IPS-11a (cell line): ENCODE measurements around the gene NR3C1.

Source experiments
- H3K4me3 ChIP-seq: one replicate; pipeline ENCODE4 v1.5.1; 2013; ENCODE audit warnings: low read depth, low read length, control low read depth

Gene NR3C1

GRCh38 chr5:143315214-143315613 is 88.3 kb downstream of the NR3C1 start:
- no peak overlapping the region for H3K4me3 ChIP-seq

DNA sequence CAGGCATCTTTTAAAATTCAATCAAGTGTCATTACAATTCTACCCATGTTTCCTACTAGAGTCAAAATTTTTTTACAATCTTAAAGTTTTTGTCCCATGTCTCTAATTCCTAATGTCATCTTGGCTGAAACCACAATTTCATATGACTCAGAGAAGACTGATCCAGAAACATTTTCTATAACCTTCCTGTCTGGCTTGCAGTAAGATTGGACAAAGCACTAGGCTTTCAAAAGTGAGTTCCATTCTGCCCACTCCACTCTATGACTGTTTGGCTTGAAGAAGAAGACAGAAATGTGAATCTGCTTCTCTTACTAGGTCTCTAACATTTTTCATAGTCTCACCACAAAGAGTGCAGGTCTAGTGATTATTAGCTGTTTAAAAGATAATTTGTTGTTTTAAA is 88.8 kb downstream of the NR3C1 start:
- no peak overlapping the region for H3K4me3 ChIP-seq

- H3K4me3 ChIP-seq: no peak overlapping the region
Measured at GRCh38 chr5:143314099-143314498, 89.4 kb downstream of the NR3C1 start.

GRCh38 chr5:143313298-143313852 is 90.1 kb downstream of the NR3C1 start:
- no peak overlapping the region for H3K4me3 ChIP-seq

DNA sequence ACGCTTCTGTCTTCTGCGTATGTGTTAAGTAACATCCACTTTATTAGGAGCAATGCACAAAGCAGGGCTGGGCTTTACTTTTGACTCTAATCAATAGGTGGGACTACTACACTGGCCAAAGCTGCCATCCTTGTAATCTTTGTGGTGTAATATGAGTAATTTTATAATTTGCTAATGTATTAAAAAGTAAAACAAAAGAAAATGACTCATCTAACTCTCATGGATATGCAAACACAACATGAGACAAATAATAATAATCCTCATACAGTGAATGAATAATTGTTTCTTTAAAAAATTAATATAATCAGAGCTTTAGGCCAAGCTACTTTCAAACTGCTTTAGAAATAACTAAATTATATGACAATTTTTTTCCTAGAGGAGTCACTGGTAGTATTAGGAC is 90.7 kb downstream of the NR3C1 start:
- no peak overlapping the region for H3K4me3 ChIP-seq

DNA sequence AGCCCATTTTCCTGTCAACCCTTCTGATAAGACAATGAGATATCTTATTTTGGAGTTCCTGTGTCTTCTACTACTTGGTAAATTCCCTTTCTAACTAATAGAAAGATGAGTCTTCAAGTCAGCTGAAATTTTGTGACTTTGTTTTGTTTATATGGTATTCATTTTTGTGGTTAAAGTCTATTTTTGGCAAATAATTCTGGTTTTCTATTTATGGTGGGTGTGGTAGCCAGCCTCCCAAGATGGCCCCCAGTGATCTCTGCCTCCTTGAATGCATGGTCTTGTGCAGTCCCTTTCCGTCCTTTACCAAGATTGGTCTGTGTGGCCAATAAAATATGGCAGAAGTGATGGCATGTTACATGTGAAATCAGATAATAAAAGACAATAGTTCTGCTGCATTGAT is 91.5 kb downstream of the NR3C1 start:
- no peak overlapping the region for H3K4me3 ChIP-seq

- H3K4me3 ChIP-seq: no peak overlapping the region
Measured at GRCh38 chr5:143311428-143311827, 92.1 kb downstream of the NR3C1 start.

DNA sequence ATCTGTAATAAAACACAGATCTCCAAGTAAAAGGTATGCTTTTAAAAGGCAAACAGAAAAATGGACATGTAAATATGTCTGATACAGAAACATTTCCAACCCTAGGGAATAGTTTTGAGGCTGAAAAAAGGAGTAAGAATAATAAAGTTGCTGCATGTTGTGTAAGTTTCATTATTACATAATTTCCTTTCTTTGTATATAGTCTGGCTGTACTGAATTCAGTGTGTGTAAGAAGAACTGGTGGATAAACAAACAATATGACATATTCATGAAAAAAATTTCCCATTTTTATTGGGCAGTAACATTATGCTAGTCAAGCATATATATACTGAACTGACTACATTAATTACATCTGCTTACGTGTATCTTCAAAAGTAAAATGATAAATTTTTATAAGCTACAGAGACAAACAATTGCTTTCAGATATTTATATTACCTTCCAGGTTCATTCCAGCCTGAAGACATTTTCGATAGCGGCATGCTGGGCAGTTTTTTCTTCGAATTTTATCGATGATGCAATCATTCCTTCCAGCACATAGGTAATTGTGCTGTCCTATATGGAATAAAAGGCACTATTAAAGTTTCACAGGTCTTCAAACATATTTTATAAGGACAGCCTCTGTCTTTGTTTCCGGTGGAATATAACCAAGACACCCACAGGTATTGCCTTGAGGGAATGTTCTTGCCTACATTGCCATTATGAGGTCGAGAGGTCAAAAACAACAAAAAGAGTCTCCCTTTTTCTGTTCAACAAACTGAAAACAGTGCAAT is 93.6 kb downstream of the NR3C1 start:
- H3K4me3 ChIP-seq: no peak overlapping the region

DNA sequence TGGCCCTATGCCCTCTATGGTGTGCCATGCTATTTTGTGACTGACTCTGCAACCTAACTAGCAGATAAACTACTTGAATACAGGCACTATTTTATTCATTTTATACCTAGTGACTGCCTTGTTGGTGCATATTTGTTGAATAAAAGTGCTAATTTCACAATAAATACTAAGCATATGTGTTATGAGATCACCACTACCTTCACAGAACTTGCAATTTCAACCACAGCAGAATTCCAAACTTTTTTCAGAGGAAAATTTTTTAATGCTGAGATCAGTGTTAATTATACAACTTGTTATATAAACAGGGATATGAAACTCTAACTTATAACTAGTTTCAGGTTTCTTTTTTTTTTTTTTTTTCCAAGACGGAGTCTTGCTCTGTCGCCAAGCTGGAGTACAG is 94.8 kb downstream of the NR3C1 start:
- H3K4me3 ChIP-seq: no peak overlapping the region

- no peak overlapping the region for H3K4me3 ChIP-seq
Measured at GRCh38 chr5:143306040-143306439, 97.4 kb downstream of the NR3C1 start.

- no peak overlapping the region for H3K4me3 ChIP-seq
Measured at GRCh38 chr5:143304836-143305475, 98.5 kb downstream of the NR3C1 start.

- no peak overlapping the region for H3K4me3 ChIP-seq
Measured at GRCh38 chr5:143302341-143303045, 101.0 kb downstream of the NR3C1 start.

GRCh38 chr5:143297756-143298155 is 105.7 kb downstream of the NR3C1 start:
- no peak overlapping the region for H3K4me3 ChIP-seq

- no peak overlapping the region for H3K4me3 ChIP-seq
Measured at GRCh38 chr5:143290125-143290524, 113.4 kb downstream of the NR3C1 start.

DNA sequence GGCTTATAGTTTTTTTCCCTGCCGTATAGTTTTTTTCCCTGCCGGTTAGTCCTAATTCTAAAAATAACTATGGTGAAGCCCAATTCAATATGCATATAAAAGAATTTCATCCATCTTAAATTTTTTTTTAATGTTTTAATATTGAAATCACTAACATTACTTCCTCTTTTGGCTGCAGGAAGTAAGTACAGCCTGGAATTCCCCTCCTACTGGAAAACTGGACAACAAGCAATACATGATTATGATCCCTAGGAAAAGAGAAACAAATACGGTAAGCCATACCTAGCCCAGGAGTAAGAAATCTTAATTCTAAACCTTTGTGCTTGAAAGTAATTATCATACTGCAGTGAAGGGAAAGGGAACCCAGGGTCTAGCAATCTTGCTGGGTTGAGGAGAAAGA is 119.0 kb downstream of the NR3C1 start:
- no peak overlapping the region for H3K4me3 ChIP-seq

- H3K4me3 ChIP-seq: no peak overlapping the region
Measured at GRCh38 chr5:143284002-143284401, 119.5 kb downstream of the NR3C1 start.

GRCh38 chr5:143281226-143281625 is 122.3 kb downstream of the NR3C1 start:
- H3K4me3 ChIP-seq: no peak overlapping the region

- no peak overlapping the region for H3K4me3 ChIP-seq
Measured at GRCh38 chr5:143279698-143280097, 123.8 kb downstream of the NR3C1 start.

GRCh38 chr5:143277536-143277935 is 126.0 kb downstream of the NR3C1 start:
- H3K4me3 ChIP-seq: no peak overlapping the region

DNA sequence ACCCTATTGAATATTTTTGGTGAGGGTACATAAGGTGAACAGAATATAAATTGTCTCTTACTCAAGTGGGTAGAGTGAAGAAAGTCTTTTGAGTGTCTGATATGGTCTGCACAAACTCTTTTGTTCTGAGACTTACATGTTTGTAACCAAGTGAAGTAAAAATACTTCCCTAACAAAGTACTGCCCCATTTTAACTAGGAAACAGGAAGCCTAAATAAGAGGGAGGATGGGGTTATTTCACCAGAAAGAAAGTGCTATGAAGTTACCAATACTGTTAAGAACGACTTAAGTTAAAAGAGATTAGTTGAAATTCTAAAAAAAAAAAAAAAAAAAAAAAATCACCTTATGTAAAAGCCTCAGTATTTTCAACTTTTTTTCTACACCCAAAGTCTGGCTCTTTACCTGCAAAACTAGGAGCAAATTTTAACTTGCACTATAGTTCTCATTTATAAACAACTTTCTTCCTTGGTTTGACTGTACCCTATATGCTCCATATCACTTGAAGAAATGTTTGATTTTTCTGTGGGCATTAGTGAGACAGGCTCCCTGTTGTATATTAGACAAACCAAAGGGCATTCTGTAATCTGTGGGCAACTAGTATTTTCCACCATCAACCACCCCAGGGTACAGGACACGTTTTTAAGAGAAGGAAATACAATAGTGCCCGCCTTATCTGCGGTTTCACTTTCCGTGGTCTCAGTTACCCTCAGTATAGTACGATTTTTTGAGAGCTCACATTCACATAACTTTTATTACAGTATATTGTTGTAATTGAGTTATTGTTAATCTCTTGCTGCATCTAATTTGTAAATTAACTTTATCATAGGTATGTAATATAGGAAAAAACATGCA is 127.7 kb downstream of the NR3C1 start:
- H3K4me3 ChIP-seq: no peak overlapping the region

GRCh38 chr5:143274952-143275351 is 128.5 kb downstream of the NR3C1 start:
- no peak overlapping the region for H3K4me3 ChIP-seq
